Right lung (tissue), 5 donors: ENCODE results near the gene LCN9. TPM values are rescaled to one million over a fixed set of nuclear protein-coding genes. Genes with fewer than 3 reads are reported as not detected.

ENCODE experiments used
- polyA plus RNA-seq, 5 donors: library from polyadenylated mRNA; unstranded; fragments of 120-200 nt; gene quantifications; one replicate each; pipeline versions ENCODE4 v1.2.1 to v1.2.3, GENCODE V29; 2013; ENCODE audit warnings: inconsistent platforms in 1 of 5, low replicate concordance in 1 of 5; ENCODE audit not compliant: insufficient read length in 5 of 5, insufficient read depth in 1 of 5

Gene LCN9
- polyA plus RNA-seq, 5 donors, result not detected

Other genes starting within 250 kb of the LCN9 start
- 10 to 100 TPM; 26.3 to 37.3 (median 32.3) TPM for gene PPP1R26, start 183.5 kb upstream of the LCN9 start, polyA plus RNA-seq
- gene MRPS2, start 162.6 kb upstream of the LCN9 start, polyA plus RNA-seq, result 10 to 100 TPM; 31.6 to 50.0 (median 39.6) TPM
- gene LCN1, start 141.9 kb upstream of the LCN9 start, polyA plus RNA-seq, result not detected
- not detected for gene OBP2A, start 117.2 kb upstream of the LCN9 start, polyA plus RNA-seq
- under 1 TPM in 2 of 5 donors, not detected in 3; 0.27 to 0.68 TPM for gene PAEP, start 101.6 kb upstream of the LCN9 start, polyA plus RNA-seq
- gene GLT6D1, start 23.8 kb upstream of the LCN9 start, polyA plus RNA-seq, result not detected
- not detected for gene SOHLH1, start 36.2 kb downstream of the LCN9 start, polyA plus RNA-seq
- under 1 TPM; 0.21 to 0.90 (median 0.53) TPM for gene KCNT1, start 38.9 kb downstream of the LCN9 start, polyA plus RNA-seq
- 10 to 100 TPM; 20.5 to 24.1 (median 22.7) TPM for gene CAMSAP1, start 244.2 kb downstream of the LCN9 start, polyA plus RNA-seq